ENCODE measurements around the gene RPTOR. TPM values are rescaled to one million over a fixed set of nuclear protein-coding genes. Genes with fewer than 3 reads are reported as not detected.

RPTOR gene
- total and polyA plus RNA-seq, 12 donors: 7.9 to 30.3 (median 25.6) TPM

DNA sequence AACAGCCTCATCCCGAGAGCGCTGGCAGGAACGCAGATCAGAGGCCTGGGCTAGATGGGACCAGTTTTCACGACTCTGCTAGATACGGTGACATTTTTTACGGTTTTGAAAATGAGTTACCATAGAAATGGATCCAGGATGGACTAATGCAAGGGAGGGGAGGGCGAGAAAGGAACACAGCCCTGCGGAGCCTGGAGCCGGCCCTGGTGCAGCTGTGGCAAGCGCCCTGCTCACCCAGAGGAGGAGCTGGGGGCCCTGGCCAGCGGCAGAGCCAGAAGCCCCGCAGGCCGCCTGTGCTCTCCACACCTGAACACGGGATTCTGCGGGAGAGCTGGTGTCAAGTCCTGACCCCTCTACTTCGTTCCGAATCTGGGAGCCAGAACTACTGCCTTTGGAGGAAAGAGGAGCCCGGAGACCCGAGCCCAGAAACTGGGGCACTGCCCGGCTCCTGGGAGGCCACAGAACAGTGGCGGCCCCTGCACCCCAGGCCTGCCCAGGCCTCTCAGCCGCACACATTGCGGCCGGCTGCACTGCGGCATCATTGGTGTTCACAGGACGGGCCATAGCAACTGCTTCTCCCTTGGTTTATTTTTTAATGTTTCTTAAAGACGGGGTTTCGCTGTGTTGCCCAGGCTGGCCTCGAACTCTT, 358.4 kb downstream of the RPTOR start:
- Histone ChIP-seq H3K27me3 (no peaks in the 10 kb centered on the region), H3K4me1 (peaks cover 0 to 10% (median 0%) of the 10 kb centered on the region in 9 donors), H3K27ac (no peak overlapping the region), H3K4me3 (no peak overlapping the region), H3K36me3 (peaks cover 0 to 52% (median 0%) of the 10 kb centered on the region in 9 donors), H3K9me3 (no peaks in the 10 kb centered on the region)
- DNase-seq: no peak
- TF ChIP-seq, protein P1, sequence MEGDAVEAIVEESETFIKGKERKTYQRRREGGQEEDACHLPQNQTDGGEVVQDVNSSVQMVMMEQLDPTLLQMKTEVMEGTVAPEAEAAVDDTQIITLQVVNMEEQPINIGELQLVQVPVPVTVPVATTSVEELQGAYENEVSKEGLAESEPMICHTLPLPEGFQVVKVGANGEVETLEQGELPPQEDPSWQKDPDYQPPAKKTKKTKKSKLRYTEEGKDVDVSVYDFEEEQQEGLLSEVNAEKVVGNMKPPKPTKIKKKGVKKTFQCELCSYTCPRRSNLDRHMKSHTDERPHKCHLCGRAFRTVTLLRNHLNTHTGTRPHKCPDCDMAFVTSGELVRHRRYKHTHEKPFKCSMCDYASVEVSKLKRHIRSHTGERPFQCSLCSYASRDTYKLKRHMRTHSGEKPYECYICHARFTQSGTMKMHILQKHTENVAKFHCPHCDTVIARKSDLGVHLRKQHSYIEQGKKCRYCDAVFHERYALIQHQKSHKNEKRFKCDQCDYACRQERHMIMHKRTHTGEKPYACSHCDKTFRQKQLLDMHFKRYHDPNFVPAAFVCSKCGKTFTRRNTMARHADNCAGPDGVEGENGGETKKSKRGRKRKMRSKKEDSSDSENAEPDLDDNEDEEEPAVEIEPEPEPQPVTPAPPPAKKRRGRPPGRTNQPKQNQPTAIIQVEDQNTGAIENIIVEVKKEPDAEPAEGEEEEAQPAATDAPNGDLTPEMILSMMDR (IDR thresholded peaks at IDR 0.05): no peak
- ATAC-seq: no peak
- WGBS, 2 donors: 96 to 97% methylated on average over 29 of the region's 29 CpGs
- intact Hi-C loops (cut with DNase I): no loop called here

DNA sequence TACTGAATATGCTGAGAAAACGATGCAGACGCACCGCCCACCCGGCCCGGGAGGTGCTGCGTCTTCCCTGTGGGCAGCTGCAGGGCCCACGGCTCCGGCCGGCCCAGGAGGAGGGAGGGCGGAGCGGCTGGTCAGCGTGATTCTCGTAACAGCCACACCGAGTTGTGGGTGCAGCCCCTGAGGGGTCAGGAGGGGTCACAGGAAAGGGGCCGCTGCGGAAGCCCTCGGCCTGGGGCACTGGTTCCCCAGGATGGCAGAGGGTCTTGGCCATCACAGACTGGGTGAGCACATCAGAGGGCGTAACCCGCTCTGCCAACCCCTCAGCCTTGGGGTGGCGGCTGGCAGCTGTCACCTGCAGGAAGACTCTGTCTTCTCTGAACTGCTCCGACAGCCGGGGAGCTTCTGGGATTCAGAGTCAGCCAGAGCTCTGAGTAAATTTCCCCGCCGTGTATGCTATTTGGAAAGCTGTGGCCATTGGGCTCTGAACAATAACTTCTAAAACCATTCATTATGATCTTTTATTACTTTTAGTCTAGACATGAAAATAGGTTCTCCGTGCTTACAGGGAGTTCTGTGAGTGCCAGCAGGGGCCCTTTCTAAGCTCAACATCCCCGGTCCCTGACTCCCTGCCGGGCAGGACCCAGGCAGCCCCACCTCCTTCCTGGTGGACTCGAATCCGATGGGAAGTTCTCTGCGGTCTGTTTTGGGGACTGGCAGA, 359.6 kb downstream of the RPTOR start:
- WGBS, 2 donors: 93 to 94% methylated on average over 30 of the region's 30 CpGs
- ATAC-seq (no peak), DNase-seq (no peak)
- intact Hi-C loops (cut with DNase I): no loop called here
- no peak overlapping the region for H3K27ac ChIP-seq
- H3K9me3 ChIP-seq: no peaks in the 10 kb centered on the region
- peaks cover 0 to 58% (median under 1%) of the 10 kb centered on the region in 9 donors for H3K36me3 ChIP-seq
- TF ChIP-seq, protein P1 (IDR thresholded peaks at IDR 0.05): no peak
- no peaks in the 10 kb centered on the region for H3K27me3 ChIP-seq
- H3K4me3 ChIP-seq: no peak overlapping the region
- H3K4me1 ChIP-seq: peaks cover 0 to 10% (median 0%) of the 10 kb centered on the region in 9 donors

DNA sequence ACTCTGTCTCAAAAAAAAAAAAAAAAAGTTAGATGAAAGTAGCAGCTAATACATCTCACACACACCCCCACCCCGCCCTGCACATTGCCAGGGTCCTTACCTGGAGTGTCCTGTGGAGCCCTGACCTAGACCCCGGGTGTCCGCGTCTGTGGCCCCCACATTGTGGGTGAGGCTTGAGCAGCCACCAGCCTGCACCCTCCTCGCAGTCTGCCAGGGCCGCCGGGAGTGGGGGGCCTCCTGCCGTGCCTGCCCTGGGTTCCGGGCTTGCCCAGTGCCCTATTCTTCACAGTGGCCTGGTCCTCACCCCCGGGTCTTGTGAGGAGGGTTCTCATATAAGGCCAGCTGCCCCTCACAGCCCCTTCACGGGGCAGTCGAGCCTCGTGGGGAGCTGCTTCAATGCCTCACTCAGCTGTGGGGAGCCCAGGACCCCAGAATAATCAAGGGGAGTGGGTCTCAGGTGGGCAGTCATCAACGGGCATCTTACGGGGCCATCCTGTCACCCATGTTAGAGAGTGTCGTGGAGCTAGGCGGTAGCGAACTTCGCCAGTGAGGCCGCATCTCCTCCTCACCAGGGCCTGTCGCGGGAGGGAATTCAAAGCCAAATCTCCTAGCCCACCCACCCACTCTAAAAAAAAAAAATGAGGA, 361.1 kb downstream of the RPTOR start:
- no peak for ATAC-seq
- H3K36me3 ChIP-seq: peaks cover 0 to 66% (median 13%) of the 10 kb centered on the region in 9 donors

More for the DNA sequence above, 361.1 kb downstream of the RPTOR start:
- H3K4me1 ChIP-seq: peaks cover 0 to 9% (median 0%) of the 10 kb centered on the region in 9 donors
- TF ChIP-seq, protein P1 (IDR thresholded peaks at IDR 0.05): no peak
- WGBS, 2 donors: 97 to 98% methylated on average over 22 of the region's 22 CpGs
- no peaks in the 10 kb centered on the region for H3K9me3 ChIP-seq
- no peak for DNase-seq
- intact Hi-C loops (cut with DNase I): loop anchor here in 1 of 10 donors (2.0 kb wide), 1 partner anchor 73 kb away; no protein-coding TSS in a partner anchor
- H3K4me3 ChIP-seq: no peak overlapping the region
- no peak overlapping the region for H3K27ac ChIP-seq
- no peaks in the 10 kb centered on the region for H3K27me3 ChIP-seq
